ENCODE data around the gene CFAP77. TPM values are rescaled to one million over a fixed set of nuclear protein-coding genes. Genes with fewer than 3 reads are reported as not detected.

Gene CFAP77
- total and polyA plus RNA-seq, 2 of the 4 experiments (the other 2 are of a cell fraction), result not detected

- TF ChIP-seq RFX5 (IDR thresholded peaks at IDR 0.05; ENCODE audit: low read depth, low read length) (no peak), RAD21 (IDR thresholded peaks at IDR 0.05; ENCODE audit: low read length) (no peak)
- H2AFZ ChIP-seq (replicated peaks; ENCODE audit: low read length, poor library complexity), result no peak overlapping the region
- H3K4ac ChIP-seq (ENCODE audit: low read depth, low read length), result no peak overlapping the region
- intact Hi-C loops (cut with micrococcal nuclease), result no loop called here
- no peak overlapping the region for H3K9ac ChIP-seq (ENCODE audit: low read depth, low read length)
- H3K4me1 ChIP-seq (ENCODE audit: control insufficient read depth, insufficient read depth, low read length), result no peaks in the 10 kb centered on the region
- peaks cover 3% of the 10 kb centered on the region; the same call in 1 of the 2 replicates for H3K9me3 ChIP-seq (ENCODE audit: control insufficient read depth, insufficient read depth, low read length)
- H4K8ac ChIP-seq (ENCODE audit: low read depth in 2 of 2, low read length in 2 of 2), result no peak overlapping the region
- no peak overlapping the region for H4K5ac ChIP-seq (ENCODE audit: low read depth, low read length)
- in situ Hi-C loops (cut with MboI; ENCODE audit: low sequenced_read_pairs), result no loop called here
- H2AK9ac ChIP-seq (replicated peaks; ENCODE audit: low read depth, low read length, poor library complexity), result no peak overlapping the region
- DNase-seq, result no peak
- no peak overlapping the region for H4K91ac ChIP-seq (ENCODE audit: insufficient read depth, low read depth, low read length)
- BruUV-seq (replicated peaks), result no TSS peak
- H3K27me3 ChIP-seq (ENCODE audit: control insufficient read depth, insufficient read depth, low read length), result peaks cover 14% of the 10 kb centered on the region
- no peaks in the 10 kb centered on the region for H3K9me1 ChIP-seq (ENCODE audit: insufficient read depth, low read length)
- CTCF ChIA-PET, result no interaction called here
- H3K79me1 ChIP-seq (ENCODE audit: low read depth in 1 of 2, low read length in 2 of 2), result no peaks in the 10 kb centered on the region
- no peak overlapping the region for H2BK5ac ChIP-seq (ENCODE audit: low read depth, low read length, poor library complexity, severe bottlenecking)
- H3K14ac ChIP-seq (replicated peaks; ENCODE audit: low read depth, low read length), result no peak overlapping the region
- no peaks in the 10 kb centered on the region for H4K20me1 ChIP-seq (ENCODE audit: insufficient read depth, low read length)
- no peak overlapping the region for H2BK120ac ChIP-seq (ENCODE audit: low read depth, low read length)
- H3K23ac ChIP-seq (ENCODE audit: low read depth, low read length), result no peak overlapping the region
- dilution Hi-C loops (cut with HindIII; ENCODE audit: low sequenced_read_pairs, unreplicated experiment), result no loop called here
- H2AK5ac ChIP-seq (ENCODE audit: low read depth, low read length), result no peak overlapping the region
- no peak overlapping the region for H2BK15ac ChIP-seq (ENCODE audit: low read depth, low read length)
- no peak for ATAC-seq (ENCODE audit: low read depth)
- H3K27ac ChIP-seq (ENCODE audit: insufficient read depth, low read length), result no peak overlapping the region
- H3K56ac ChIP-seq (ENCODE audit: extremely low read depth, insufficient read depth, low read length), result no peak overlapping the region
- POLR2A ChIA-PET (ENCODE audit: unreplicated experiment), result no interaction called here
- no peaks in the 10 kb centered on the region for H3K36me3 ChIP-seq (ENCODE audit: control insufficient read depth, insufficient read depth, low read length)
- no peak overlapping the region for H3K4me3 ChIP-seq (ENCODE audit: insufficient read depth, low read depth, low read length)
- H3K18ac ChIP-seq (ENCODE audit: low read depth, low read length), result no peak overlapping the region
- no peak overlapping the region for H2BK20ac ChIP-seq (ENCODE audit: low read depth, low read length)
- no peak overlapping the region for H3K4me2 ChIP-seq (ENCODE audit: low read depth, low read length)
- WGBS, 2 experiments (ENCODE audit: extremely low coverage in 2 of 2, insufficient read length in 1 of 2), result 20% methylated on average over 1 of the region's 8 CpGs; no CpG with 5 or more reads in 1 of the 2 experiments
Observed at GRCh38 chr9:132538071-132538470, 128.1 kb downstream of the CFAP77 start.
